K562 (cell line): ENCODE results near the gene SEMA5A. TPM values are rescaled to one million over a fixed set of nuclear protein-coding genes. Genes with fewer than 3 reads are reported as not detected.

Experiments
- ATAC-seq: fragments of 200-7000 bp; cut with Tn5 transposase; 3 replicates; pipeline ENCODE4 v1.9.1; 2020; ENCODE audit warnings: moderate library complexity
- BruUV-seq: library from RNA; stranded (reverse); fragments of 400-500 nt; replicated peaks from 2 replicates; lab custom pipeline; 2021; lab: Mats Ljungman, UMichigan
- CTCF ChIA-PET: fragments of 300-600 bp; formaldehyde crosslinking; extraction: SDS; loops from one replicate; lab custom pipeline; 2021; ENCODE audit warnings: low intra/inter-chr PET ratio; lab: Yijun Ruan, JAX
- POLR2A ChIA-PET: fragments of 300-600, 350-650 bp; sonication (Branson Sonifier 250); formaldehyde crosslinking; extraction: SDS; loops from one replicate; lab custom pipeline; 2021; ENCODE audit warnings: antibody characterized with exemption, inconsistent platforms; lab: Yijun Ruan, JAX
- DNase-seq, 4 experiments: peaks; one replicate each; pipeline versions ENCODE4 v3.0.0 to v3.0.0-alpha.2; 2011 to 2018; ENCODE audit warnings: low spot score in 3 of 4, mixed read lengths in 3 of 4; ENCODE audit errors: extremely low read depth in 1 of 4
- FAIRE-seq: peaks from 2 replicates; lab custom pipeline; 2011; peaks lifted over from hg19 to GRCh38; lab: Jason Lieb, UNC
- H2AFZ ChIP-seq: 2 replicates; pipeline ENCODE4 v1.6.0; 2011; ENCODE audit warnings: low read depth, low read length, control low read depth, inconsistent platforms
- H3K27ac ChIP-seq: fragments of 200-600 bp; 3 replicates; pipeline ENCODE4 v1.8.0; 2011; ENCODE audit warnings: low read depth, mild to moderate bottlenecking, control low read depth, inconsistent platforms, low read length, moderate library complexity, mixed read lengths; ENCODE audit errors: extremely low read depth
- H3K27me3 ChIP-seq, 2 experiments: fragments of 300-600 bp in 1 of 2; 2 replicates in 1 of 2; 3 replicates in 1 of 2; pipeline versions ENCODE4 v1.6.0 to v1.8.0; 2011; ENCODE audit warnings: inconsistent platforms in 2 of 2, low read length in 2 of 2, mild to moderate bottlenecking in 1 of 2, mixed read lengths in 1 of 2, moderate library complexity in 1 of 2; ENCODE audit not compliant: control insufficient read depth in 2 of 2, insufficient read depth in 2 of 2
- H3K36me3 ChIP-seq: fragments of 300-600 bp; 3 replicates; pipeline ENCODE4 v1.8.0; 2011; ENCODE audit warnings: mild to moderate bottlenecking, low read length, inconsistent platforms; ENCODE audit not compliant: control insufficient read depth, insufficient read depth
- H3K4me1 ChIP-seq, 2 experiments: fragments of 200-600 bp in 1 of 2; replicated peaks in 1 of 2; 2 replicates in 1 of 2; 3 replicates in 1 of 2; pipeline versions ENCODE4 v1.5.1 to v1.8.0; 2011; ENCODE audit warnings: inconsistent platforms in 2 of 2, low read length in 2 of 2, mild to moderate bottlenecking in 1 of 2, mixed read lengths in 1 of 2, moderate library complexity in 1 of 2; ENCODE audit not compliant: control insufficient read depth in 2 of 2, insufficient read depth in 2 of 2
- H3K4me2 ChIP-seq: 2 replicates; pipeline ENCODE4 v1.6.1; 2011; ENCODE audit warnings: low read length, control low read depth, inconsistent platforms, mixed read lengths; ENCODE audit not compliant: insufficient read depth
- H3K4me3 ChIP-seq: fragments of 200-600 bp; sonication (generic), shearing (Covaris generic); 2 replicates; pipeline ENCODE4 v1.5.1; 2016; ENCODE audit warnings: control low read depth, inconsistent platforms
- H3K79me2 ChIP-seq: fragments of 200-600 bp; 3 replicates; pipeline ENCODE4 v1.8.0; 2011; ENCODE audit warnings: low read length, inconsistent platforms; ENCODE audit not compliant: control insufficient read depth, insufficient read depth
- H3K9ac ChIP-seq, 2 experiments: 2 replicates each; pipeline versions ENCODE4 v1.6.0 to v1.6.1; 2011; ENCODE audit warnings: low read depth in 2 of 2, low read length in 2 of 2, control low read depth in 1 of 2, inconsistent platforms in 1 of 2, mild to moderate bottlenecking in 1 of 2, mixed read lengths in 1 of 2; ENCODE audit not compliant: insufficient read depth in 1 of 2
- H3K9me1 ChIP-seq: one replicate; pipeline ENCODE4 v1.6.0; 2011; ENCODE audit warnings: inconsistent platforms, mild to moderate bottlenecking, low read length, moderate library complexity; ENCODE audit not compliant: control insufficient read depth, insufficient read depth
- H3K9me3 ChIP-seq: replicated peaks from 2 replicates; pipeline ENCODE4 v1.5.1; 2011; ENCODE audit warnings: low read depth, low read length, inconsistent platforms; ENCODE audit not compliant: control insufficient read depth, insufficient read depth
- H4K20me1 ChIP-seq: replicated peaks from 2 replicates; pipeline ENCODE4 v1.6.1; 2011; ENCODE audit warnings: low read length, inconsistent platforms, mixed read lengths; ENCODE audit not compliant: control insufficient read depth, insufficient read depth
- PTBP1 ChIP-seq: fragments of 200-400 bp; formaldehyde crosslinking; IDR thresholded peaks from 2 replicates; pipeline ENCODE4 v1.6.1; 2017; ENCODE audit warnings: low read depth, low read length
- RBBP5 ChIP-seq: fragments of 200-600 bp; sonication (generic); IDR thresholded peaks from 2 replicates; pipeline ENCODE4 v1.6.1; 2012; ENCODE audit warnings: borderline replicate concordance, mild to moderate bottlenecking, low read length, control low read depth, inconsistent platforms; ENCODE audit not compliant: insufficient read depth, poor library complexity, severe bottlenecking
- SNIP1 ChIP-seq: fragments of 450-650 bp; IDR thresholded peaks from 2 replicates; pipeline ENCODE4 v1.7.1; 2017; ENCODE audit warnings: low read depth, mild to moderate bottlenecking
- ZNF561 ChIP-seq: fragments of 450-650 bp; formaldehyde crosslinking; conservative IDR thresholded peaks from 2 replicates; pipeline ENCODE4 v1.4.0; 2020; ENCODE audit warnings: mild to moderate bottlenecking, moderate library complexity
- ZNF778 ChIP-seq: fragments of 450-650 bp; formaldehyde crosslinking; IDR thresholded peaks from 2 replicates; pipeline ENCODE4 v1.4.0; 2020; ENCODE audit warnings: mild to moderate bottlenecking, moderate library complexity
- WGBS: fragments of 100-300 bp; shearing (Covaris generic); methylation state at CpG from one replicate; pipeline ENCODE4 v1.1.6; 2016; ENCODE audit warnings: low coverage, mixed read lengths; ENCODE audit not compliant: insufficient coverage; ENCODE audit errors: missing lambda C conversion rate; 5-methylcytosine and 5-hydroxymethylcytosine counted together
- in situ Hi-C: fragments of 300-500 bp; cut with MboI; formaldehyde crosslinking; loops from 4 replicates; pipeline ENCODE4 v1.15.0; 2018; ENCODE audit warnings: inconsistent platforms, mixed read lengths
- intact Hi-C: fragments of 100-400 bp; cut with micrococcal nuclease; formaldehyde crosslinking; loops from 2 replicates; pipeline ENCODE4 v1.14.2; 2022
- polyA plus RNA-seq, 8 experiments: library from polyadenylated mRNA; depleted of rRNA in 4 of 8; stranded (reverse) in 5 of 8; unstranded in 3 of 8; fragments of >200 nt; fragmentation: Nextera tagmentation in 2 of 8; fragmentation: Illumina TruSeq in 1 of 8; extraction: Ambion mirVana in 2 of 8; extraction: Trizol in 1 of 8; gene quantifications; 2 replicates each; pipeline versions ENCODE4 v1.2.1 to v1.2.3, GENCODE V29; 2011 to 2014; ENCODE audit warnings: inconsistent platforms in 1 of 8, missing spikeins in 1 of 8
- total RNA-seq, 7 experiments: library from RNA; depleted of rRNA in 6 of 7; stranded (reverse); fragments of >200 nt in 6 of 7; fragmentation: Illumina TruSeq in 2 of 7; extraction: Trizol in 2 of 7; gene quantifications; 2 replicates each; pipeline versions ENCODE4 v1.2.1 to v1.2.3, GENCODE V29; 2011 to 2021; ENCODE audit warnings: low replicate concordance in 1 of 7
- TF ChIP-seq, protein P1 (sequence below): sonication (generic); formaldehyde crosslinking; IDR thresholded peaks from 2 replicates; pipeline ENCODE4 v1.8.0; 2022; ENCODE audit warnings: mild to moderate bottlenecking, missing genetic modification reagents

SEMA5A gene
- total and polyA plus RNA-seq, 9 of the 15 experiments (the other 6 are each of a cell fraction or from before 2014, with no cell fraction given) = 0.02 TPM; not detected in 8

DNA sequence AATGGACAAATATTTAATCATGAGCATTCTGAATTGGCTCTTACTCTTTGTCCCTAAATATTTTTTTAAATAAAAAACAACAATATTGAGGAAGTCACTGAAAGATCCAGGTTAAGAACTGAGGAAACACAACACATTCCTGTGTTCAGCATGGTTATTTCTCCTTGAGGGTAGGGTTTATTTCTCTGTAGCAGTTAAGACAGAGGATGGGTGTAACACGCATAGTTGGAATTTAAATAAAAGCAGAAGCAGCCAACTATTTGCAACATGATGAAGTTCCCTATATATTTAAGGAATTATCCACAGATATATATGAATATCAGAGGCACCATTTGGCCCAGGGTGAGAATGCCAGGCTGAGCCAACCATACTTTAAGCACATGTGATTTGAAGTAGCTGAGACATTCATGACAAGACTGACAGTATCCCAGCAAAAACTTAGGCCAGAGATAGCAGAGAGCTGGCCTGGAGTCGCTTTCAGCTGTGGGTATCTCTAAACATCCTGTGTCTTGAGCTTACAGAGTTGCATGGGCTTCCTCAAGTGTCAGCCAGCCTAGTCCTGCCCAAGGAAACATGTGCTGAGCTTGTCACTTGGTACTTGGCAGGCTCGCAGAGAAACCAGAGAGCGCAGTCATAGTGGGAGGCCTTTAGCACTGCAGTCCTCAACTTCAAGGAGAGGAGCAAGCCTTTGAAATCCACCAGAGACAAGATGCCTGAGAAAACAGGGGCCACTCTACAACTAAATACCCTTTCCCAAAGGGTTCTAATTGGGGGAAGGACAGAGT, 43.6 kb downstream of the SEMA5A start:
- H3K36me3 ChIP-seq = no peaks in the 10 kb centered on the region
- TF ChIP-seq ZNF561 (CRISPR knock-in tag) = no peak
- TF ChIP-seq, all 486 proteins: peak for 0
- no peaks in the 10 kb centered on the region for H3K79me2 ChIP-seq
- H3K4me1 ChIP-seq = no peaks in the 10 kb centered on the region
- no peak overlapping the region for H3K9ac ChIP-seq
- no peak overlapping the region for H3K27ac ChIP-seq
- POLR2A ChIA-PET = no interaction called here
- H3K9me3 ChIP-seq = no peaks in the 10 kb centered on the region
- no peaks in the 10 kb centered on the region for H3K9me1 ChIP-seq
- intact Hi-C loops (no loop called here), in situ Hi-C loops (no loop called here)
- H3K4me3 ChIP-seq = no peak overlapping the region
- FAIRE-seq (no peak), DNase-seq (no peak), ATAC-seq (no peak)
- BruUV-seq = no TSS peak
- no peak overlapping the region for H3K4me2 ChIP-seq
- WGBS = 0% methylated on average over 4 of the region's 4 CpGs
- no peak overlapping the region for H2AFZ ChIP-seq
- H4K20me1 ChIP-seq = no peaks in the 10 kb centered on the region
- no peaks in the 10 kb centered on the region for H3K27me3 ChIP-seq
- CTCF ChIA-PET = no interaction called here

GRCh38 chr5:9500625-9501024, 45.2 kb downstream of the SEMA5A start:
- Histone ChIP-seq H3K9me1 (no peaks in the 10 kb centered on the region), H3K4me3 (no peak overlapping the region), H3K27ac (no peak overlapping the region), H3K9ac (no peak overlapping the region), H4K20me1 (no peaks in the 10 kb centered on the region), H3K4me2 (no peak overlapping the region), H3K79me2 (no peaks in the 10 kb centered on the region), H3K36me3 (no peaks in the 10 kb centered on the region), H3K27me3 (no peaks in the 10 kb centered on the region), H3K4me1 (no peaks in the 10 kb centered on the region), H2AFZ (no peak overlapping the region), H3K9me3 (no peaks in the 10 kb centered on the region)
- ATAC-seq = no peak
- in situ Hi-C loops = no loop called here
- WGBS = 2% methylated on average over 2 of the region's 2 CpGs
- ChIA-PET CTCF (no interaction called here), POLR2A (interaction anchor here (0.6 kb wide), 1 partner anchor 44 kb away, joined by 3 read pairs; no protein-coding TSS in a partner anchor)
- BruUV-seq = no TSS peak
- intact Hi-C loops = no loop called here
- no peak for DNase-seq
- no peak for FAIRE-seq
- TF ChIP-seq PTBP1 = no peak
- no peak for TF ChIP-seq RBBP5
- TF ChIP-seq ZNF778 (CRISPR knock-in tag) = no peak
- no peak for TF ChIP-seq SNIP1
- TF ChIP-seq, protein P1, sequence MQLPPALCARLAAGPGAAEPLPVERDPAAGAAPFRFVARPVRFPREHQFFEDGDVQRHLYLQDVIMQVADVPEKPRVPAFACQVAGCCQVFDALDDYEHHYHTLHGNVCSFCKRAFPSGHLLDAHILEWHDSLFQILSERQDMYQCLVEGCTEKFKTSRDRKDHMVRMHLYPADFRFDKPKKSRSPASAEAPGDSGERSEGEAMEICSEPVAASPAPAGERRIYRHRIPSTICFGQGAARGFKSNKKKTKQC (CRISPR knock-in tag) = no peak
